GM20000 (cell line): ENCODE results near the gene AKT3.

Source experiments
- DNase-seq: peaks from one replicate; pipeline ENCODE4 v3.0.0; 2012; ENCODE audit warnings: low spot score
- TF ChIP-seq, protein P1 (sequence below): IDR thresholded peaks from 2 replicates; pipeline ENCODE4 v1.5.1; 2012; ENCODE audit warnings: mild to moderate bottlenecking, control low read depth; ENCODE audit errors: extremely low read depth, missing control alignments

Gene AKT3

DNA sequence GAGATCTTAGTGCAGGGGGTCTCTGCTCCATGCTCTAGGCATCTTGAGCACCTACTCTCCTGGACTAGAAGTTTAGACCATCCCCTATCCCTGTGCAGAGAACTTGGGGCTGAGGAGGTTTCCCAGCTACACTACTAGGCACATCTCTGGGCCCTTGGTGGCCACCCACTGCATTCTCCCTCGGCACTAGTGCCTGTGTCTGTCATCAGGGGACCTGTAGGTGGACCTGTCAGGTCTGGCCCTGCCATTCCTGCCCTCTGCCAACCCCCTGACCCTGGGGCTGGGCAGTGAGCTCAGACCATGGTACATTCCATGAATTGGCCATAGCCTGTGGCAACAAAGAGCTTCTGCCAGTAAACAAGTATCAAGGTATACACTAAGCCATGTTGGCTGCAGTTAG is 269.1 kb downstream of the AKT3 start:
- no peak for DNase-seq
- TF ChIP-seq, protein P1, sequence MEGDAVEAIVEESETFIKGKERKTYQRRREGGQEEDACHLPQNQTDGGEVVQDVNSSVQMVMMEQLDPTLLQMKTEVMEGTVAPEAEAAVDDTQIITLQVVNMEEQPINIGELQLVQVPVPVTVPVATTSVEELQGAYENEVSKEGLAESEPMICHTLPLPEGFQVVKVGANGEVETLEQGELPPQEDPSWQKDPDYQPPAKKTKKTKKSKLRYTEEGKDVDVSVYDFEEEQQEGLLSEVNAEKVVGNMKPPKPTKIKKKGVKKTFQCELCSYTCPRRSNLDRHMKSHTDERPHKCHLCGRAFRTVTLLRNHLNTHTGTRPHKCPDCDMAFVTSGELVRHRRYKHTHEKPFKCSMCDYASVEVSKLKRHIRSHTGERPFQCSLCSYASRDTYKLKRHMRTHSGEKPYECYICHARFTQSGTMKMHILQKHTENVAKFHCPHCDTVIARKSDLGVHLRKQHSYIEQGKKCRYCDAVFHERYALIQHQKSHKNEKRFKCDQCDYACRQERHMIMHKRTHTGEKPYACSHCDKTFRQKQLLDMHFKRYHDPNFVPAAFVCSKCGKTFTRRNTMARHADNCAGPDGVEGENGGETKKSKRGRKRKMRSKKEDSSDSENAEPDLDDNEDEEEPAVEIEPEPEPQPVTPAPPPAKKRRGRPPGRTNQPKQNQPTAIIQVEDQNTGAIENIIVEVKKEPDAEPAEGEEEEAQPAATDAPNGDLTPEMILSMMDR: no peak

DNA sequence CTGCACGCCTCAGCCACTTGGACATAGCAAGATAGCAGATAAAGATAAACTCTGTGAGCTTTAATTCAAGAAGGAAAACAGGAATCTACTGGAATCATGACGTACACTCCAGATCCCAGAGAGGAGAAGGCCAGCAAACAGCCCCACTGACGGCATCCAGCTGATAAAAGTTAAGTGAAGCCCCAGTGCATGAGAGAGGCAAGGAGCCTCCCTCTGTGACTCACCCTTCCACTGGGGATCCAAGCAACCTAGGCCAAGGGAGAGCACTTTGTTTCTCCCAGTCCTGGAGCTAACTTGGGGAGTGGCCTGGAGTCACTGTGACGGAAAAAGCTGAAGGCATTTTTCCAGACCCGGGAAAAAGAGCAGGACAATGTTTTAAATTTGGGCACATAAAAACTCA is 270.0 kb downstream of the AKT3 start:
- TF ChIP-seq, protein P1: no peak
- DNase-seq: no peak

DNA sequence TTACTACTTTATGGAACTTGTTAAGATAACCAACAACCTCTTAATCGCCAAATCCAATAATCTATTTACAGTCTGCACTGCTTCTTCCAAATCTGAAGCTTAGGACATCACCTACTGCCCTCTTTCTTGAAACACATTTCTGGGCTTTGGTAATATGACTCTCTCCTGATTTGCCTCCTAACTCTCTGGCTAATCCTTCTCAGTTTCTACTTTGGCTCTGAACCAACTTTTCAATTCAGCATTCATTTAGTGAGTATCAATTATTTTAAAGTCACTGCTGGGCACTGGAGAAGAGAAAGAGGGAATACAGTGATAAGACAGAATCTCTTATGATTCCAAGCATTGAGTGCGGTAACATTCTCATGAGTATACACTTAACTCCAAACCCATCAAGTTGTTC is 275.0 kb downstream of the AKT3 start:
- TF ChIP-seq, protein P1: no peak
- DNase-seq: no peak

DNA sequence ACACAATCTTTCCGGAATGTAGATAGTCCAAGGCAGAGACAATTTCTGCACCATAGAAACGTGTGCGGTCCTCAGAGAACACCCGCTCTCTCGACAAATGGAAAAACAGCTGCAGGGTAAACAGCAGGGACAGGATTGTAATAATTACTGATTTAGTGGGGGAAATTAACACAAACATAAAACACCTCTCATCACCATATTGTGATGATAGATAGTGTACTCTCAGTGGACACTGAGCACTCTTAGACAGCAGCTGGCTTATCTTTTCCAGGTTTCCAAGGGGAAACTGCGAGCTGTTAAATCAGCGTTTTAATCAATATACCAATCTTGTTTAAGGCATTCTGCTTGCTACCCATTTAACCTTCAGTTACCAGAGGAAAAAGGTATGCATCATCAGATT is 277.1 kb downstream of the AKT3 start:
- no peak for DNase-seq
- TF ChIP-seq, protein P1: no peak

DNA sequence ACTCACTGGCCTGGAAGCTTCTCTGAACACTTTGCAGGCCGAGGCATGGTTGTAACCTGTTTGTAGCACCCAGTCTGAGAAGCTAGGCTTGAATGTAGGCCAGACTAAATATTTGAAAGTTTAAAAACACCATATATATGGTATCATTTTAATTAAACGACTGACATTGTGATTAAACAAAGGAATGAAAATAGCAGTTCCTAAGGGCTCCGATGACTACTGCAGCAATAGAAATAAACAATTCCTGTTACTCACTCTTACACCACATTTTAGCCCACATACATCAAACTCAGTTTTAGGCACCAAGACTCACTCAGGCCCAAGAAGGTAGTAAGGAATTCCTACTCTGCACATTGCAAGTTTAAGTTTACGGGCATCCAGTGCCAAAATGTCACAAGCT is 281.2 kb downstream of the AKT3 start:
- TF ChIP-seq, protein P1: no peak
- no peak for DNase-seq

DNA sequence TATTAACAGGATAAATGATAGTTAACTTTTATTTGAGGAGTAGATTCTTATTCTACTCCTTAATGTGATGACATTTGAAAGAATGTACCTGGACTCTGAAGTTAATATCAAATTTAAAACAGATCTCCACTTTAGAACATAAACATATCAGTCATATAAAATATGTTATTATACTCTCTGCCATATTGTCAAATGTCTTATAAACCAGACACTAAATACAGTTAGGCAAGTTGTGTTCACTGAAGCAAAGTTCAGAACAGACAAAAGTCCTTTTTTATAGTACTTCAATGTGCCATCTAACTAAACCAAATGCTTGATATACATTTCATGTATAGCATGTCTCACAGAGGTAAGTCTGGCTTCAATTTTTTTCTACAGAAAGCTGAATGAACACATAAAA is 285.2 kb downstream of the AKT3 start:
- no peak for DNase-seq
- TF ChIP-seq, protein P1: no peak

DNA sequence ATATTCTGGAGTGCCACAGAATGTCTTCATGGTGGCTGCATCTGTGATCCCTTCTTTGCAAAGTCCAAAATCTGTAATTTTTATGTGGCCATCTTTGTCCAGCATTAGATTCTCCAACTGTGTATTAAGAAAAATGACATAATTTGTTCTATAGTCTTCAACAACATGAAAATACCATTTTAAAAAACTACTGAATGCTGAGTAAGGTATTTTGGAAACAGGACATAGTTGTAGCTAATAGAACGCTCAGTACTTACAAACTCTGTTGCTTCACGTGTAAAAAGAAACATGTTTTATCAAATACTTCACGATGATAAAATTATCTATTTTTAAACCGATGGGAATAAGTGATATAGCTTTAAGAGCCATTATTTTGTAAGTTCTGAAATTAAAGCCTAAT is 286.3 kb downstream of the AKT3 start:
- TF ChIP-seq, protein P1: no peak
- DNase-seq: no peak

DNA sequence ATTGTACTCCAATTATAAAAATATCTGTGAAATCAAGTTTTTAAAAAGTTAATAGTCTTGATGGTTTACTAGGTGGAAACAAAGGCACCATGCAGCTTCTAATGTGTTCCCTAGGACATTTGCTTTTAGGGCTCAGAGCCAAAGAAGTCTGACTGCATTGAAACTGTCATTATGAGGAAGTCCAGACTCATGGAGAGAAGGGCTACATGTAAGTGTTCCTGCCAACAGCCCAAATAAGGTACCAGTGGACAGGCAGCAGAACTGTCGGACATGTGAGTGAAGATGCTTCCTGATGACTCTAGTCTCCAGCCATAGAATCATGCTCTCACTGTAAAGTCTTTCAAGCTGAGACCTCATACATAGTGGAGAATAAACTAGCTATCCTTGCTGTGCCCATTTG is 287.6 kb downstream of the AKT3 start:
- TF ChIP-seq, protein P1: no peak
- no peak for DNase-seq
